Measurements from ENCODE around the gene ARHGAP30.

DNA sequence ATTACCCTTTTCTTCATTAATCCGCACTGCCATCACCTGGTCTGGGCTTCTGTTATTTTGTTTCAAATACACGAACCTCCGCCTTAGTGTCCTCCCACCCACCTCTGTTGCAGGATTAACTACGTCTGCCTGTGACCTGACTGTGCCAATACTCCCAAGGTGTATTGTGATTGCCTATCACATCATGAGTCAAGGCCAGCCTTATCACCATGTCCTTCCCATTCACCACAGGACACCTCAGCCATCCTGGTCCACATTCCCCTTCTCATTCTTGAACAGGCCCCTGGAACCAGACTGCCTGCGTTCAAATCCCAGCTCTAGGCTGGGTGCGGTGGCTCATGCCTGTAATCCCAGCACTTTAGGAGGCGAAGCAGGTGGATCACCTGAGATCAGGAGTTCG, 63.1 kb downstream of the ARHGAP30 start:
- TF ChIP-seq, protein P1, sequence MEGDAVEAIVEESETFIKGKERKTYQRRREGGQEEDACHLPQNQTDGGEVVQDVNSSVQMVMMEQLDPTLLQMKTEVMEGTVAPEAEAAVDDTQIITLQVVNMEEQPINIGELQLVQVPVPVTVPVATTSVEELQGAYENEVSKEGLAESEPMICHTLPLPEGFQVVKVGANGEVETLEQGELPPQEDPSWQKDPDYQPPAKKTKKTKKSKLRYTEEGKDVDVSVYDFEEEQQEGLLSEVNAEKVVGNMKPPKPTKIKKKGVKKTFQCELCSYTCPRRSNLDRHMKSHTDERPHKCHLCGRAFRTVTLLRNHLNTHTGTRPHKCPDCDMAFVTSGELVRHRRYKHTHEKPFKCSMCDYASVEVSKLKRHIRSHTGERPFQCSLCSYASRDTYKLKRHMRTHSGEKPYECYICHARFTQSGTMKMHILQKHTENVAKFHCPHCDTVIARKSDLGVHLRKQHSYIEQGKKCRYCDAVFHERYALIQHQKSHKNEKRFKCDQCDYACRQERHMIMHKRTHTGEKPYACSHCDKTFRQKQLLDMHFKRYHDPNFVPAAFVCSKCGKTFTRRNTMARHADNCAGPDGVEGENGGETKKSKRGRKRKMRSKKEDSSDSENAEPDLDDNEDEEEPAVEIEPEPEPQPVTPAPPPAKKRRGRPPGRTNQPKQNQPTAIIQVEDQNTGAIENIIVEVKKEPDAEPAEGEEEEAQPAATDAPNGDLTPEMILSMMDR (IDR thresholded peaks at IDR 0.05) = no peak
- TF ChIP-seq POLR2AphosphoS5 (IDR thresholded peaks at IDR 0.05) = no peak
- no peak for TF ChIP-seq EP300 (IDR thresholded peaks at IDR 0.05)
- no peak for TF ChIP-seq POLR2A (IDR thresholded peaks at IDR 0.05)
